ENCODE measurements around the gene CTBS.

- TF ChIP-seq CTCF (IDR thresholded peaks at IDR 0.05; ENCODE audit: low read depth, low read length) (no peak), MAX (IDR thresholded peaks at IDR 0.05; ENCODE audit: low read depth, low read length) (no peak), POLR2A (IDR thresholded peaks at IDR 0.05; ENCODE audit: extremely low read depth, insufficient read length) (no peak), MYC (IDR thresholded peaks at IDR 0.05; ENCODE audit: low read depth, low read length) (no peak)
Measured at GRCh38 chr1:84570436-84571149, 3.6 kb downstream of the CTBS start.

Measured in NB4 (cell line).